Umbilical cord (tissue), 2 donors: ENCODE data around the gene PSMA8. TPM values are rescaled to one million over a fixed set of nuclear protein-coding genes. Genes with fewer than 3 reads are reported as not detected.
"Not testable (repeated sequence)": the region's sequence is repeated elsewhere in the genome, so short reads cannot be mapped to it uniquely, and the experiment has no call there.

ENCODE experiments used
- DNase-seq: peaks from one replicate; pipeline ENCODE4 v3.0.0-alpha.2; 2015; ENCODE audit warnings: low spot score
- total RNA-seq: library from RNA; depleted of rRNA; stranded (reverse); fragments of >200 nt; gene quantifications from one replicate; pipeline ENCODE4 v1.2.3, GENCODE V29; 2014; ENCODE audit warnings: low replicate concordance; ENCODE audit not compliant: insufficient read depth

The PSMA8 gene
- total RNA-seq: 6.3 TPM

DNA sequence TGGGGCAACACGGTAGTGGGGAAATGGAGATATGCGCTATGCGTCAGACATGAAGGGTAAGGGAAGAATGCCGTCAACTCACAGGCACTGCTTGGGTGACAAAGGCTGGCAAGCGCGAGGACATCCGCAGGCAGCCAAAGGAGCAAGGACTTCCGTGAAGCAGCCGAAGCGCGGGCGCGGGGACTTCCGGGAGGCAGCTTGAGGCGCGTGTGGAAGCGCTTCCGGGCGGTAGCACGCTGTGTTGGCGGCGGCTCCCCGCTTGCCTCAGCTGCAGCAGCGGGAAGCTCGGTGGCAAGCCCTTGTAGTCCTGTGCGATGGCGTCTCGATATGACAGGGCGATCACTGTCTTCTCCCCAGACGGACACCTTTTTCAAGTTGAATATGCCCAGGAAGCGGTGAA is at the start of gene PSMA8:
Gene PSMA8, plus strand, starts transcription at position 218 of the 400 bp plus-strand sequence. Its CDS starts 97 bp downstream, at position 315.
- DNase-seq: peak; percentile 3

DNA sequence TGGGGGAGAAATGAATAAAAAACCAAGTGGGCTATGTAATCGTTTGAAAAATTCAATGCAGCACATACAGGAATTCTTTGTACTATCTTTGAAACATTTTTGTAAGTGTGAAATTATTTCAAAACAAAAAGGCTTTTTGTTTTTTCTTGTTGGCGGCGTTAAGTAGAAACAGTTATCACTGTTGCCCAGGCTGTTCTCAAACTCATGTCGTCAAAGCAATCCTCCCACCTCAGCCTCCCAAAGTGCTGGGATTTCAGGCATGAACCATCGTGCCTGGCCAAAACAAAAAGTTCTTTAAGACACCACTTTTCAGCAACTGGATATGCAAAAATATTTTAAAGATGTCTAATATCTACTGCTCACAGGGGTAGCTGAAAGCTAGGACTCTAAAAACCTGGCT is 48.6 kb upstream of the PSMA8 start:
- no peak for DNase-seq

DNA sequence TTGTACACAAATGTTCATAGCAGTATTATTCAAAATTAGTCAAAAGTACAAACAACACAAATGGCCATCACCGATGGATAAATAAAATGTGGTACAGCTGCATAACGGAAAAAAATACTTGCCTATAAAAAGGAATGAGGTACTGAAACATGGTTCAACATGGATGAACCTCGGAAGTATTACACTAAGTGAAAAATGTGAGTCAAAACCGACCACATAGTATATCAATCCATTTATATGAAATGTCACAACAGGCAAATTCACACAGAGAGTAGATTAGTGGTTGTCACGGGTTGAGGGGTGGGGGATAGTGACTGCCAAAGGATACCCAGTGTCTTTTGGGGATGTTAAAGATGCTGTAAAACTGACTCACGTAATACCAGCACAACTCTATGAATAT is 46.7 kb upstream of the PSMA8 start:
- DNase-seq: no peak

DNA sequence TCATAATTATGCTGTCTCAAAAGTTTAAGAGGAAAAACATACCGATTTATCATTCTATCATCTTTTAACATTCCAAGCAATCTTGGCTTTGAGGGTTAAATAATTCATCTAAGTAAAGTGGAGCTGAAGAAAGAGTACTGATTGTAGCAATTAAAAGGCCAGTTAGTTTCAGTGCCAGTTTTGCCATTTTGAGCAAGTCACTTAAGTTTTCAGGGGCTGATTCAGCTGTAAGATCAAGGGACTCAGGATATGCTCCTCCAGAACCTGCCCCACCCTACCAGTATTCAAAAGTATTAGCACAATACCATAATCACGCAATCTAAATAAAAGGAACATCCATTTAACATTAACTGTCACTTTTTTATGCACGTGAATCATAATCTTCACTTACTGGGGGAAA is 45.2 kb upstream of the PSMA8 start:
- peak; percentile 29 for DNase-seq

DNA sequence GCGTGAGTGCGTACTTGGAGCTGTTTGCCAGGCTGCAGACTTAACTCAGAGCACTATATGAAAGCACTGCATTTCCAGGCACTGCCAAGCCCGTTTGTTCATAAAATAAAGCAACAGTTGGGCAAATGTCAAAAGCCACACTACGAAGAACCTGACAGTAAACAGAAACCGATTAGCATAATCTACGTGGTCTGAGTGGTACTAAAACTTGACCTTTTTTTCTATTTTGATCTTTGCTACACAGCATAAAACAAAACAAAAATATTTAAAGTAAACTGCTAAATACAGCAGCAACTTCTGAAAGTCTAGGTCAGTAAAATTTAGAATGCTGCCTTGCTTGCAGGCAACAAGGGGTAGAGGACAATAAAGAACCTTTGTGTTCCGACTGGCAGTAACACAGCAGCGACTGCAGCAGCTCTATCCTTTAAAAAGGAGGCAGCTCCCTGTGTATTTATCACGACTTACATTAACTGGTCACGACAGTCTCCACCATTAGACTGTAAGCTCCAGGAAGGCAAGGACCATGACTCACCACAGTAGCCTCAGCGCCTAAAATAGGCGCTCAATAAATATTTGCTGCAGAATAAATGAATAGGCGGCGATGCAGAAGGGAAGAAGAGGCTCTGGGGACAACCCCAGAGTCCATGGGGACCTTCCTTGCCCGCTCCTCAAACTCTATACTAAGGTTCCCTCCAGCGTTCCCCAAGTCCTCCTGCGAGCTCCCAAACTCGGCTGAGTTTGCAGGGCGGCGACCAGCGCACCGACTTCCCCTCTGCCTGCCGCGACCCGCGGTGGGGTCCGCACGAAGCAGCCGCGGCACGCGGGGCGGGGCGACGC is 44.2 kb upstream of the PSMA8 start:
- DNase-seq: peak; percentile 57

DNA sequence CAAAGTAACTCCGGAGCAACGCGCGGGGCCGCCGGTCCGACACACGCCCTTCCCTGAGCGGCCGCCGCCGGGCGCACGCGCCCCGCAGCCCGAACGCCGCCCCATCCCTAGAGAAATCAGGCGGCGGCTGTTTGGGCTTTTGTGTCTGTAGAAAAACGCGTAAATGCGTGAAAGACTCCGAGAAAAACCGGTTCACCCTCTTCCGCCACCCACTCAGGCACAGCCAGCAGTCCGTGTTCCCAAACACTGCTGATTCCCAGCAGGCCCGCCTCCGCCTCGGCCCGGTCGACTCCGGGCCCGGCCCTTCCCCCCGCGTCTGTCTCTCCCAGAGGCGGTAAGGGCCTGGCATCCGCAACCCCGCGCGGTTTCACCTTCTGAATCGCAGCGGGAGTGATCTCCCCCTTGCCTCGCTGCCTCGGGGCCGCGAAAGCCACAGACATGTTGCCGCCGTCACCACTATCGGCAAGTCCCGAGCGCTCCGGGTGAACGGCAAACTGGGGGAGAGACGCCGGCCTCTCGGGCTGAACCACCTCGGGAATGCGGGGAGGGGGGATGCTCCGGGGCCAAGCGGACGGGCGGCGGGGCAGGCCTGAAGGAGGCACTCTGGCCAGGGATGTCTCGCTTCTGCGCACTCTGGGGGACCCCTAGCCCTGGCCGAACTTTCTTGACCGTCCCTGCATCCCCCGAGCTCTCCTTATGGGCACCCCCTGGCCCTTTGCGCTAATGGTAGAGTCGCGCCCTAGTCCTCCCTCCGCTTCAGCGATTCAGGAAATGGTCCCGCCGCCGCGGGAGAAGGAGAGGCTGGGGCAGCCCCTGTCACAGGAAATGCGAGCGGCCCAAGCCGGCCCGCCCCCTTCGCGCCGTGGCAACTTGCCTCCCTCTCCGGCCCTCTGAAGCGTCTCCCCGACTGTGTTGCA is 43.3 kb upstream of the PSMA8 start, which contains the start of gene SS18:
Gene SS18, minus strand, starts transcription at position 484 of the 917 bp plus-strand sequence. Its CDS starts 44 bp downstream, at position 440.
- peak; percentile 98 for DNase-seq

DNA sequence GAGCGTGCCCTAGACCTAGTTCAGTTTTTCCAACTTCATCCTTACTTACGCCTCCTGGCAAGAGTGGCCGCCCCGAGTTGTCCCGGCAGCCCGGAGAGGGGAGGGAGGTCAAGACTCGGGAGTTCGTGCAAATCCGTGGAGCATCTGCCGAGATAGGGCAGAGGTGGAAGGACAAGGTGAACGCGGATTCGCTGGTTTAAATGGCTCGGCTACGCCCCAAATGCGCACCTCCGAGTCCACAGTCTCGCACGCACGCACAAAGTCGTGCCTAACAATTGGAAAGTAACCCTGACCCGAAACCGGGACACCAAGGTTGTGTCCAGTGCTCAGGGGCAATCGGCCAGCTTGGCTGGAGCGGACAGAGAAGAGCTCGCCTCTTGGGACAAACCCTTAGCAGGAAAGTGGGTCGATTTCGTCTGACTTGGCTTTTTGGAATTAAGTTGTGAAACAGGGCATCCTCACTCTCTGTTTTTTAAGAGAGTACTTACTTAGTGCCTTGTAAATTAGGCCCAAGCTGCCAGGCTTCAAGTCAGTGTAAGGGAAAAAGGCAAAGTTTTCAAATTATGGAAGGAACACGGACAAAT is 42.5 kb upstream of the PSMA8 start:
- DNase-seq: no peak

DNA sequence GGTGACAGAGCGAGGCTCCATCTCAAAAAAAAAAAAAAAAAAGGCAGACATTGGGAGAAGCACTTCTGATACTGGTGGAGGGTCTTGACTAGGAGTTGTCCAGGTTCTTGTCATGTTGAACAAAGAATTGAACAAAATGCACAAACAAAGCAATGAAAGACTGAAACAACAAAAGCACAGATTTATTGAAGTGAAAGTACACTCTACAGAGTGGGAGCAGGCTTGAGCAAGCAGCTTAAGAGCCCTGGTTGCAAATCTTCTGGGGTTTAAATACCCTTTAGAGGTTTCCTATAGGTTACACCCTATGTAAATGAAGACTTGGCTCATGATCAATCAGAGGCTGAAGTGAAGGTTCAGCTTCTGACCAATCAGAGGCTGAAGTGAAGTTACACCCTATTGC is 36.8 kb upstream of the PSMA8 start:
- DNase-seq: no peak

DNA sequence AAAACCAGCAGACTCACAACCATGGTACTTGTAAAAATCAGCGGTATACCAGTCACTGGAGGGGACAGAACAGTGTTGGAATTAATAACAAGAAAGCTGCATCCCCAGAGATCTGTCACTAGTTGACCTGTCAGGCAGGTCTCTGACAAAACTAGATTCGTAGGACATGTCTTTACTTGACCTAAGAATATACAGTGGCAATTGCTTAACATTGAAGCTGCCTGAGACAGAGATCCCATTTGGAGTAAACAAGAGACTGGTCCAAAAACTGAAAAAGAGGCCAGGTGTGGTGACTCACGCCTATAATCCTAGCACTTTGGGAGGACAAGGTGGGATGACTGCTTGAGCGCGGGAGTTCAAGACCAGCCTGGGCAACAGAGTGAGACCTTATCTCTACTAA is 36.1 kb upstream of the PSMA8 start:
- DNase-seq: no peak

DNA sequence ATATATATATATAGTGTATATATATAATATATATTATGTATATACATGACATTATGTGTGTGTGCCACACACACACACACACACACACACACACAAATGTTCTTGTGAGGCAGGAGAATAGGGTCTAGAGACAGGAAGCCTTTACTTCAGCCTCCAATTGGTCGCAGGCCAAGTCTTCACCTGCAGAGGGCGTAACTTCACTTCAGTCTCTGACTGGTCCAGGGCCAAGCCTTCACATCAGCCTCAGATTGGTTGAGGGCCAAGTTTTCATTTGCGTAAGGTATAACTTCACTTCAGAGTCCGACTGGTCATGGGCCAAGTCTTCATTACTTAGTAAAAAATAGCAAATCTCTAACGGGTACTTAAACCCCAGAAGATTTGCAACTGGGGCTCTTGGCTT is 30.1 kb upstream of the PSMA8 start:
- no peak for DNase-seq

DNA sequence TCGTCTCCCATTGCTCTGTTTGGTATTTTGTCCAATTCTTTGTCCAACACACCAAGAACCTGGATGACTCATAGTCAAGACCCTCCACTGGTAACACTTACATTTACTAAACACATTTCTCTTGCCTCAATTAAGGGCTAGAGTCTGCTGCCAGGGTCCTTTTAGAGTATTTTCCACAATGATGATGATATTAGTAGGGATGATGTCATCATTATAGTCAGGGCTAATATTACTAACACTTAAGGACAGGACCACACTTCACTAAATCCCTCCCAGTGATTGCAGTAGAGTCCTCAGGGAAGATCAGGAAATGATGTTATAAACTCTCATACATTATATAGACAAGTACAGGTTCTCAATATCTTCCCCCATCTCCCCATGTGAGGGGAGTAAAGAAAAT is 29.6 kb upstream of the PSMA8 start:
- no peak for DNase-seq

DNA sequence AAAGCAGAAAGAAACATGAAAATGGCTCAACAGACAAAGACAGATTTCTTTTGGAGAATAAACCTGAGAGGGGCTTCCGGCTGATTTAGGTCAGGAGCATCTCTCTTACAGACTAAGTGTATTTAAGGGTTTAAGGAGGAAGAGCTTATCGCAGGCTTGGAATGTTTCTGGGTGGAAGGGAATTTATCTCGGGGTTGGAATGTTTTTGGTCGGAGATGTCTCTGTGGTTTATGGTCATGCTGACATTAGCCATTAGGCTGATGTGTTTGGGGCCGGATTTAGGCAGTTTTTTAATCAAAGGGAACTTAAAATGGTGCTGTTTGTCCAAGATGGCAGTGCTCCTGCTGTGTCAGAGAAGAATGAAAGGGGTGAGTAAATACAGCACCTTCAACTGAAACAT is 14.4 kb upstream of the PSMA8 start:
- no peak for DNase-seq

DNA sequence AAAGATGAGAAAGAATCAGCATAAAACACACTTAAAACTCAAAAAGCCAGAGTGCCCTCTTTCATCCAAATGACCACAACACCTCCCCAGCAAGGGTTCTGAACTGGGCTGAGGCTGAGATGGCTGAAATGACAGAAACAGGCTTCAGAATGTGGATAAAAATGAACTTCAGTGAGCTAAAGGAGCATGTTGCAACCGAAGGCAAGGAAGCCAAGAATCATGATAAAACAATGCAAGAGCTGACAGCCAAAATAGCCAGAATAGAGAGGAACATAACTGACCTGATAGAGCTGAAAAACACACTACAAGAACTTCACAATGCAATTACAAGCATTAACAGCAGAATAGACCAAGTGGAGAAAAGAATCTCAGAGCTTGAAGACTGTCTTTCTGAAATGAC is 12.2 kb upstream of the PSMA8 start:
- DNase-seq: no peak

DNA sequence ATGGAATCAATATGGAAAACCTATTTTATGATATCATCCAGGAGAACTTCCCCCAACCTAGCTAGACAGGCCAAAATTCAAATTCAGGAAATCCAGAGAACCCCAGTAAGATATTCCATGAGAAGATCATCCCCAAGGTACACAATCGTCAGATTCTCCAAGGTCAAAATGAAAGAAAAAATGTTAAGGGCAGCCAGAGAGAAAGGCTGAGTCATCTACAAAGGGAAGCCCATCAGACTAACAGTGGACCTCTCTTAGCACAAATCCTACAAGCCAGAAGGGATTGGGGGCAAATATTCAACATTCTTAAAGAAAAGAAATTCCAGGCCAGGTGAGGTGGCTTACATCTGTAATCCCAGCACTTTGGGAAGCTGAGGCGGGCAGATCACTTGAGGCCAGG is 11.7 kb upstream of the PSMA8 start:
- DNase-seq: not testable (repeated sequence)

DNA sequence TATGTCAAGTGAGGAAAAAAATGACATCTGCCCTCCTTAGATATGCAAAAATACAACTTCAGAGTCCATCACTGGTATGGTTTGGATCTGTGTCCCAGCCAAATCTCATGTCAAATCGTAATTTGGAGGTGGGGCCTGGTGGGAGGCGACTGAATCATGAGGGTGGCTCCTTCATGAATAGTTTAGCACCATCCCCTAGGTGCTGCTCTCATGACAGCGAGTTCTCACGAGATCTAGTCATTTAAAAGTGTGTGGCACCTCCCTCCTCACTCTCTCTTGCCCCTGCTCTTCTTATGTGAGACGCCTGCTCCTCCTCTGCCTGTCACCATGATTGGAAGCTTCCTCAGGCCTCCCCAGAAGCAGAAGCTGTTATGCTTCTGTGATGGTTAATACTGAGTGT is 5.9 kb upstream of the PSMA8 start:
- DNase-seq: no peak

DNA sequence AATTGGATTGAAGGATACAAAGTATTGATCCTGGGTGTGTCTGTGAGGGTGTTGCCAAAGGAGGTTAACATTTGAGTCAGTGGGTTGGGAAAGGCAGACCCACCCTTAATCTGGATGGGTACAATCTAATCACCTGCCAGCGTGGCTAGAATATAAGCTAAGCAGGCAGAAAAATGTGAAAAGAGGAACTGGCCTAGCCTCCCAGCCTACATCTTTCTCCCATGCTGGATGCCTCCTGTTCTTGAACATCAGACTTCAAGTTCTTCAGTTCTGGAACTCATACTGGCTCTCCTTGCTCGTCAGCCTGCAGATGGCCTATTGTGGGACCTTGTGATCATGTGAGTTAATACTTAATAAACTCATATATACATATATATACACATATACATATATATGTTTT is 5.5 kb upstream of the PSMA8 start:
- not testable (repeated sequence) for DNase-seq

DNA sequence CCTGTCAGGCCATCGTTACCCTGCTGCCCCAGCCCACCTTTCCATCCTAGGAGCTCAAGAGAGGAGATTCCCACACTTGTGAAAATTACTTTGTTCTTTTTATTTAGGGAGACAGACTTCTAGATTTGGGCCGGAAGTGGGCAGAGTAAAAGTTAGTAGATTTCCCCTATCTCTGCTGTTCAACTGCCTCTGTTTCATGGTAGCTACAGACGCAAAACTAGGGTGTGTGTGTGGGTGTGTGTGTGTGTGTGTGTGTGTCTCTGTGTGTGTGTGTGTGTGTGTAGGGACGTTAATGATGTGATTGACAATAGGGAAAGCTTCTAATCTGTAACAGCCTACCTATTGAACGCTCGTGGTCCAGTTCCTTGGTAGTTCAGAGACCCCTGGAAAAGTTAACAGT is 438 bp downstream of the PSMA8 start:
- DNase-seq: no peak

DNA sequence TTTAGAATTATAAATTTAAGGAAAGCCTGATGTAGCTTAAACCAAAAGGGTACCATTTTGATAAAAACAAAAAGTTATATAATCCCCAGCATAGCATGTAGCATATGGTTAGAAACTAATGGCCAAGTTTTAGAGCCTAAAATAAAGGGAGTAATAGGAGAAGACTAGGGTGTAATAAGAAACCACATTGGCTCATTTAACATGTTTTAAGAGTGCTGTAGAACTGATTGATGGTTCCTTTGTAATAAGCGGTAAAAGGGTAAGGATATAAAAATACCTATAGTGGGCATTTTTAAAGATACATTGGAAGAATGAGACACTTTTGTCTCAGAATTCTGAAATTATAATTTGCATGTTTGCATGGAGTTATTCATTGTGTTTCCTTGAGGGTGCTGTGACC is 1.9 kb downstream of the PSMA8 start:
- DNase-seq: no peak

DNA sequence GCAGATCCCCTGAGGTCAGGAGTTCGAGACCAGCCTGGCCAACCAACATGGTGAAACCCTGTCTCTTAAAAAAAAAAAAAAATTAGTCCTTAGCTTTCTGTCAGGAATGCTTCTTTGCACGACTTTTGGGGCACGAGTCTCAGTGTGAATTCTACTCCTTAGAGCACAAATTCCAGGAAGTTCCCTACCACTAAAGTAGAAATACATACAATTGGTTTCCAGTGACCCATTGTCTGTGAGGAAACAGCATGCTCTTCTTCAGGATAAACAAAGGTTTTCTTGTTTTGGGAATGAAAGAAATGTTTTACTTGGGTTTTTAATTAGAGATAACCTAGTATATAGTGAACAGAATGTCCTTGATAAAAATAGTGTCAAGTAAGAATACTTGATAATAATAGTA is 23.7 kb downstream of the PSMA8 start:
- DNase-seq: no peak

DNA sequence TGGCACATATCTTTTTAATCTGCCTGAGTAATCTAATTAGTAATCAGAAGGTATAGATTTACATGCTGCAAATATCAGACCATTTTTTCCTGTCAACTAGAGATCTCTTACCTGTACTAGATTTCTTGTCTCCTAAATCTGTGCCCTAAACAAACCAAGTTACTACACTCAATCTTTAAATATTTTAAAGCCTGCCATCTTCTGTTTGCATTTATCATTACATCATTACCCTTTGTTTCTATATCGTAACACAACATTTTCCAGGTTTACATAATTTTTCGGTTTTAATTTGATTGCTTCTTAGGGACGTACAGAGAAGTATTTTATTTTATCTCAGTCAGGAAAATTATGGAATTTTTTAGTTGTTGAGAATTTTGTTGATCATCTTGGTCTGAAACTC is 25.7 kb downstream of the PSMA8 start:
- no peak for DNase-seq

DNA sequence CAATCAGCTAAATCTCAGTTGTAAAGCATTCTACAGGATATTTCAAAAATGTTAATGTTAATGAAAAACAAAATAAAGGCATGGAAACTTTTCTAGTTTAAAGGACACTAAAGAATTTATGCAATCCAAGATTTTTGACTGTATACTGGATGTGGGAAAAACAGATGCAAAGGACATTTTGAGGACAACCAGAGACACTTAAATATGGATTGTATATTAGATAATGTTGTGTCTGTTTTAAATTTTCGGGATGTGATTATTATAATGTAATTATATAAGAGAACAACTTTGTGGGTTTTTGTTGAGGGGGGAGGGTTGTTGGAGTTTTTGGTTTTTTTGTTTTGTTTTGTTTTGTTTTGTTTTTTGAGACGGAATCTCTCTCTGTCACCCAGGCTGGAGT is 30.9 kb downstream of the PSMA8 start:
- DNase-seq: no peak

DNA sequence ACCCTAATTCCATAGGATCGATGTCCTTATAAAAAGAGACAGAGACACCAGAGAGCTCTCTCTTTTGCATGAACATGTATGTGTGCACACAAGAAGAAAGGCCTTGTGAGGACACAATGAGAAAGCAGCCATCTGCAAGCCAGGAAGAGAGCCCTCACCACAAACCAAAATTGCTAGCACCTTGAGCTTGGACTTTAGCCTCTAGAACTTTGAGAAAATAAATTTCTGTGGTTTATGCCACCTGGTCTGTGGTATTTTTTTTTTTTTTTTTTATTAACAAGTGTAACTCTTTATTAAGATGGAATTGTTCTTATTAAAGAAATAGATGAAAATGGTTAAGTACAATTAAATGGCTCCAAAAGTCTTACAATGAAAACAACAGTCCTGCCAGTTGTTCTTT is 33.9 kb downstream of the PSMA8 start:
- not testable (repeated sequence) for DNase-seq
